A549 (cell line): ENCODE results near the gene RAPSN. TPM values are rescaled to one million over a fixed set of nuclear protein-coding genes. Genes with fewer than 3 reads are reported as not detected.
A peak's percentile ranks its signal among the peaks of the same experiment; 100 is the strongest.

Experiments
- ATAC-seq, 2 experiments: fragments of 200-7000 bp in 1 of 2; fragments of >200 bp in 1 of 2; cut with Nextera tagmentation in 1 of 2; cut with Tn5 transposase in 1 of 2; 3 replicates each; pipeline versions ENCODE4 v1.8.0 to v1.9.1; 2018 to 2020; ENCODE audit warnings: mild to moderate bottlenecking in 1 of 2, moderate library complexity in 1 of 2
- CTCF ChIA-PET: fragments of 300-600 bp; sonication (Branson Sonifier 250); formaldehyde crosslinking; extraction: SDS; loops from one replicate; lab custom pipeline; 2021; ENCODE audit warnings: antibody characterized with exemption, inconsistent platforms; lab: Yijun Ruan, JAX
- POLR2A ChIA-PET: fragments of 350-600 bp; formaldehyde crosslinking; extraction: SDS; loops from one replicate; lab custom pipeline; 2021; ENCODE audit warnings: antibody characterized with exemption, inconsistent platforms; lab: Yijun Ruan, JAX
- DNase-seq, 2 experiments: peaks; one replicate each; pipeline versions ENCODE4 v3.0.0 to v3.0.0-alpha.2; 2011 to 2016; ENCODE audit warnings: low read depth in 1 of 2, low spot score in 1 of 2
- FAIRE-seq: peaks from 2 replicates; lab custom pipeline; 2011; peaks lifted over from hg19 to GRCh38; lab: Jason Lieb, UNC
- H3K27ac ChIP-seq, 2 experiments: fragments of >200 bp; sonication (Bioruptor Twin); formaldehyde crosslinking; 3 replicates each; pipeline ENCODE4 v1.5.1; 2016 to 2017
- H3K4me1 ChIP-seq: fragments of >200 bp; sonication (Bioruptor Twin); formaldehyde crosslinking; 3 replicates; pipeline ENCODE4 v1.6.1; 2016
- H3K4me2 ChIP-seq: fragments of >200 bp; sonication (Bioruptor Twin); formaldehyde crosslinking; 3 replicates; pipeline ENCODE4 v1.6.1; 2016
- H3K4me3 ChIP-seq: fragments of >200 bp; sonication (Bioruptor Twin); formaldehyde crosslinking; 3 replicates; pipeline ENCODE4 v1.5.1; 2016
- H3K9me3 ChIP-seq: fragments of >200 bp; sonication (Bioruptor Twin); formaldehyde crosslinking; 3 replicates; pipeline ENCODE4 v1.6.1; 2016
- CBX8 ChIP-seq: fragments of 200-600 bp; sonication (generic); IDR thresholded peaks from 2 replicates; pipeline ENCODE4 v1.6.1; 2016
- CEBPB ChIP-seq, 2 experiments: fragments of >200 bp in 1 of 2; sonication (Bioruptor Twin) in 1 of 2; formaldehyde crosslinking in 1 of 2; IDR thresholded peaks; 2 replicates each; pipeline ENCODE4 v1.6.1; 2012 to 2016
- CHD2 ChIP-seq: fragments of 150-350 bp; IDR thresholded peaks from 2 replicates; pipeline ENCODE4 v1.6.1; 2014; ENCODE audit warnings: low read length; ENCODE audit not compliant: partially characterized antibody
- CHD4 ChIP-seq: fragments of 200-600 bp; sonication (generic); IDR thresholded peaks from 2 replicates; pipeline ENCODE4 v1.6.1; 2016; ENCODE audit warnings: antibody characterized with exemption, mild to moderate bottlenecking, borderline replicate concordance
- CTCF ChIP-seq: fragments of >200 bp; sonication (Bioruptor Twin); formaldehyde crosslinking; IDR thresholded peaks from 3 replicates; pipeline ENCODE4 v1.5.1; 2016
- EHF ChIP-seq: fragments of 250-450 bp; sonication (Bioruptor Pico); IDR thresholded peaks from 2 replicates; pipeline ENCODE4 v1.5.0; 2020; ENCODE audit warnings: mild to moderate bottlenecking
- FOSB ChIP-seq: fragments of 250-450 bp; sonication (Bioruptor Pico); IDR thresholded peaks from 2 replicates; pipeline ENCODE4 v1.5.0; 2020; ENCODE audit warnings: mild to moderate bottlenecking, moderate library complexity
- FOXS1 ChIP-seq: fragments of 250-450 bp; sonication (Bioruptor Pico); IDR thresholded peaks from 2 replicates; pipeline ENCODE4 v1.5.0; 2020; ENCODE audit warnings: mild to moderate bottlenecking, moderate library complexity
- GATA3 ChIP-seq: IDR thresholded peaks from 2 replicates; pipeline ENCODE4 v1.6.1; 2012; ENCODE audit warnings: borderline replicate concordance
- HOXA7 ChIP-seq: fragments of 250-450 bp; sonication (Bioruptor Pico); IDR thresholded peaks from 2 replicates; pipeline ENCODE4 v1.5.0; 2020; ENCODE audit warnings: mild to moderate bottlenecking, moderate library complexity
- HOXB5 ChIP-seq: fragments of 250-450 bp; sonication (Bioruptor Pico); IDR thresholded peaks from 2 replicates; pipeline ENCODE4 v1.5.0; 2020; ENCODE audit warnings: mild to moderate bottlenecking, moderate library complexity
- JUN ChIP-seq, 2 experiments: fragments of >200 bp; sonication (Bioruptor Twin); formaldehyde crosslinking; IDR thresholded peaks; 2 replicates in 1 of 2; 3 replicates in 1 of 2; pipeline ENCODE4 v1.6.1; 2016 to 2017
- KDM1A ChIP-seq: fragments of 200-600 bp; sonication (generic); IDR thresholded peaks from 2 replicates; pipeline ENCODE4 v1.6.1; 2016; ENCODE audit warnings: low read depth, mild to moderate bottlenecking
- KDM5A ChIP-seq: fragments of 200-600 bp; sonication (generic); IDR thresholded peaks from 2 replicates; pipeline ENCODE4 v1.6.1; 2016; ENCODE audit warnings: antibody characterized with exemption, mild to moderate bottlenecking
- MAFK ChIP-seq: fragments of 450-650 bp; IDR thresholded peaks from 2 replicates; pipeline ENCODE4 v1.6.1; 2014; ENCODE audit not compliant: partially characterized antibody
- MAX ChIP-seq: IDR thresholded peaks from 2 replicates; pipeline ENCODE4 v1.6.1; 2012
- MAZ ChIP-seq: fragments of 150-350 bp; IDR thresholded peaks from 2 replicates; pipeline ENCODE4 v1.6.1; 2014; ENCODE audit warnings: antibody characterized with exemption, low read depth, low read length, borderline replicate concordance
- NFE2L2 ChIP-seq: fragments of 150-350 bp; conservative IDR thresholded peaks from 2 replicates; pipeline ENCODE4 v1.6.1; 2014; ENCODE audit warnings: low read length
- NPAS2 ChIP-seq: fragments of 250-450 bp; sonication (Bioruptor Pico); IDR thresholded peaks from 2 replicates; pipeline ENCODE4 v1.8.0; 2022; ENCODE audit warnings: mild to moderate bottlenecking, moderate library complexity, borderline replicate concordance
- PBX3 ChIP-seq: IDR thresholded peaks from 2 replicates; pipeline ENCODE4 v1.6.1; 2012
- PHF8 ChIP-seq: fragments of 200-600 bp; sonication (generic); IDR thresholded peaks from 2 replicates; pipeline ENCODE4 v1.6.1; 2016; ENCODE audit warnings: low read depth, mild to moderate bottlenecking, antibody characterized with exemption, moderate library complexity, borderline replicate concordance
- POLR2AphosphoS2 ChIP-seq: conservative IDR thresholded peaks from 2 replicates; pipeline ENCODE4 v1.6.1; 2012; ENCODE audit warnings: low read length, improper control_type of control experiment, inconsistent platforms
- RAD21 ChIP-seq, 2 experiments: fragments of >200 bp in 1 of 2; sonication (Bioruptor Twin) in 1 of 2; formaldehyde crosslinking in 1 of 2; IDR thresholded peaks in 1 of 2; conservative IDR thresholded peaks in 1 of 2; 2 replicates in 1 of 2; 3 replicates in 1 of 2; pipeline ENCODE4 v1.6.1; 2012 to 2018; ENCODE audit warnings: inconsistent platforms in 1 of 2
- RFX5 ChIP-seq: fragments of 450-650 bp; IDR thresholded peaks from 2 replicates; pipeline ENCODE4 v1.7.1; 2014; ENCODE audit warnings: antibody characterized with exemption, mild to moderate bottlenecking, moderate library complexity
- TP53 ChIP-seq: fragments of 250-450 bp; sonication (Bioruptor Pico); IDR thresholded peaks from 2 replicates; pipeline ENCODE4 v1.5.0; 2021; ENCODE audit warnings: mild to moderate bottlenecking, moderate library complexity
- ZC3H11A ChIP-seq: fragments of 450-650 bp; IDR thresholded peaks from 2 replicates; pipeline ENCODE4 v1.6.1; 2014; ENCODE audit warnings: antibody characterized with exemption, mild to moderate bottlenecking
- ZNF302 ChIP-seq: fragments of 250-450 bp; sonication (Bioruptor Pico); IDR thresholded peaks from 2 replicates; pipeline ENCODE4 v1.9.0; 2021; ENCODE audit warnings: inconsistent platforms, mild to moderate bottlenecking, moderate library complexity
- WGBS: methylation state at CpG from one replicate; pipeline ENCODE4 v1.1.6; 2017; ENCODE audit errors: missing lambda C conversion rate; 5-methylcytosine and 5-hydroxymethylcytosine counted together
- polyA plus RNA-seq, 4 experiments: library from polyadenylated mRNA; depleted of rRNA in 3 of 4; stranded (reverse); fragments of >200 nt; fragmentation: RNase III in 1 of 4; extraction: RNeasy Plus Mini Kit Qiagen cat#74134 plus additional on column Dnase treatment in 1 of 4; gene quantifications; 2 replicates in 3 of 4; 3 replicates in 1 of 4; pipeline ENCODE4 v1.2.3, GENCODE V29; 2011 to 2017

RAPSN gene
- polyA plus RNA-seq, 2 of the 4 experiments (the other 2 are of a cell fraction), result 0.12 to 0.17 TPM

- TF ChIP-seq FOXS1 (CRISPR knock-in tag) (no peak), CEBPB (IDR thresholded peaks at IDR 0.05) (no peak), KDM5A (no peak), RFX5 (no peak), KDM1A (no peak), TP53 (CRISPR knock-in tag) (no peak)
- H3K4me2 ChIP-seq, result peak overlapping the region; percentile 6; the same call in 1 of the 3 replicates
- WGBS, result 91% methylated on average over 7 of the region's 7 CpGs
- DNase-seq (no peak), FAIRE-seq (no peak), ATAC-seq (peak in 1 of 2 experiments; percentile 11; a peak in 2 of 6 replicates)
- H3K4me1 ChIP-seq, result peaks cover 12% of the 10 kb centered on the region
- H3K27ac ChIP-seq, result peak overlapping the region in 1 of 2 experiments; percentile 58; a peak in 2 of 6 replicates
- CTCF ChIA-PET, result interaction anchor here (1.4 to 5.8 kb wide), 2 partner anchors 11 to 13 kb away, joined by 4 to 48 read pairs; no protein-coding TSS in a partner anchor
- no peak overlapping the region for H3K4me3 ChIP-seq
- POLR2A ChIA-PET, result no interaction called here
- no peaks in the 10 kb centered on the region for H3K9me3 ChIP-seq
These were observed 18.4 kb upstream of the RAPSN start for GRCh38 chr11:47467357-47467756.

- ATAC-seq (peak in 1 of 2 experiments; percentile 41; a peak in 3 of 6 replicates), FAIRE-seq (no peak), DNase-seq (no peak)
- TF ChIP-seq GATA3 (no peak), RFX5 (no peak), ZNF302 (CRISPR knock-in tag) (no peak), MAZ (no peak), HOXB5 (CRISPR knock-in tag) (no peak), TP53 (CRISPR knock-in tag) (no peak), MAX (no peak), EHF (CRISPR knock-in tag) (no peak), CBX8 (no peak), CHD4 (no peak), PBX3 (no peak), PHF8 (no peak), CHD2 (no peak), POLR2AphosphoS2 (no peak), CTCF (no peak), NFE2L2 (no peak), MAFK (no peak), HOXA7 (CRISPR knock-in tag) (no peak)
- no peak overlapping the region for H3K4me3 ChIP-seq
- peak overlapping the region; percentile 6; the same call in 1 of the 3 replicates for H3K4me2 ChIP-seq
- 73% methylated on average over 4 of the region's 4 CpGs for WGBS
- H3K27ac ChIP-seq, result peak overlapping the region in 1 of 2 experiments; percentile 58; a peak in 2 of 6 replicates
- POLR2A ChIA-PET, result no interaction called here
- CTCF ChIA-PET, result interaction anchor here (1.4 to 5.8 kb wide), 4 partner anchors 10 to 93 kb away, joined by 3 to 48 read pairs (median 5); no protein-coding TSS in a partner anchor
- no peaks in the 10 kb centered on the region for H3K9me3 ChIP-seq
- peaks cover 12% of the 10 kb centered on the region for H3K4me1 ChIP-seq
These were observed 17.8 kb upstream of the RAPSN start for GRCh38 chr11:47466701-47467250.

- no peak for ATAC-seq
- Histone ChIP-seq H3K4me1 (peaks cover 12% of the 10 kb centered on the region), H3K4me3 (no peak overlapping the region)
- CTCF ChIA-PET, result interaction anchor here (1.5 to 5.8 kb wide), 3 partner anchors 9 to 92 kb away, joined by 3 to 48 read pairs (median 6); no protein-coding TSS in a partner anchor
- TF ChIP-seq FOXS1 (CRISPR knock-in tag) (no peak), NPAS2 (CRISPR knock-in tag) (no peak), ZC3H11A (no peak), JUN (IDR thresholded peaks at IDR 0.05) (no peak), PBX3 (no peak), RAD21 (conservative IDR thresholded peaks at IDR 0.05 in 1 of 2, IDR thresholded peaks at IDR 0.05 in 1 of 2) (no peak), FOSB (no peak)
- TF ChIP-seq, all 56 proteins: peak for 0
- POLR2A ChIA-PET, result no interaction called here
- H3K9me3 ChIP-seq, result no peaks in the 10 kb centered on the region
- no peak overlapping the region for H3K4me2 ChIP-seq
- WGBS, result 75% methylated on average over 5 of the region's 5 CpGs
- DNase-seq (no peak), FAIRE-seq (no peak)
- no peak overlapping the region for H3K27ac ChIP-seq
These were observed 17.3 kb upstream of the RAPSN start for GRCh38 chr11:47466201-47466600.
